HepG2 (cell line): ENCODE results near the gene PUM1. TPM values are rescaled to one million over a fixed set of nuclear protein-coding genes. Genes with fewer than 3 reads are reported as not detected.

Experiments
- ATAC-seq: fragments of 200-7000 bp; cut with Tn5 transposase; 3 replicates; pipeline ENCODE4 v1.9.1; 2020; ENCODE audit warnings: mild to moderate bottlenecking, moderate library complexity
- BruUV-seq: library from RNA; stranded (reverse); fragments of 400-500 nt; replicated peaks from 2 replicates; lab custom pipeline; 2021; lab: Mats Ljungman, UMichigan
- CTCF ChIA-PET: fragments of 300-600 bp; formaldehyde crosslinking; extraction: SDS; loops from one replicate; lab custom pipeline; 2021; ENCODE audit warnings: low total read pairs, inconsistent platforms, low intra/inter-chr PET ratio; lab: Yijun Ruan, JAX
- POLR2A ChIA-PET: fragments of 350-600 bp; sonication (Branson Sonifier 250); formaldehyde crosslinking; loops from one replicate; lab custom pipeline; 2020; ENCODE audit warnings: antibody characterized with exemption, inconsistent platforms; lab: Yijun Ruan, JAX
- DNase-seq: peaks from one replicate; pipeline ENCODE4 v3.0.0-alpha.2; 2015; ENCODE audit warnings: low spot score
- FAIRE-seq: peaks from 3 replicates; lab custom pipeline; 2011; peaks lifted over from hg19 to GRCh38; lab: Jason Lieb, UNC
- H2AFZ ChIP-seq: one replicate; pipeline ENCODE4 v1.6.1; 2011; ENCODE audit warnings: low read length, inconsistent platforms
- H3K27ac ChIP-seq: fragments of 300-600 bp; 3 replicates; pipeline ENCODE4 v1.8.0; 2011; ENCODE audit warnings: mixed run types, mild to moderate bottlenecking, mixed read lengths, low read length, inconsistent platforms; ENCODE audit not compliant: insufficient read depth; ENCODE audit errors: extremely low read length
- H3K27me3 ChIP-seq, 2 experiments: fragments of 200-600 bp in 1 of 2; 2 replicates in 1 of 2; 3 replicates in 1 of 2; pipeline versions ENCODE4 v1.6.0 to v1.8.0; 2011; ENCODE audit warnings: low read length in 2 of 2, mild to moderate bottlenecking in 2 of 2, moderate library complexity in 2 of 2, inconsistent platforms in 1 of 2; ENCODE audit not compliant: insufficient read depth in 2 of 2, control insufficient read depth in 1 of 2
- H3K36me3 ChIP-seq, 2 experiments: fragments of 200-600 bp in 1 of 2; replicated peaks in 1 of 2; 2 replicates in 1 of 2; 3 replicates in 1 of 2; pipeline versions ENCODE4 v1.5.1 to v1.8.0; 2011; ENCODE audit warnings: low read length in 2 of 2, inconsistent platforms in 1 of 2; ENCODE audit not compliant: insufficient read depth in 2 of 2, control insufficient read depth in 1 of 2
- H3K4me1 ChIP-seq: 2 replicates; pipeline ENCODE4 v1.5.1; 2012; ENCODE audit warnings: low read length, inconsistent platforms; ENCODE audit not compliant: insufficient read depth
- H3K4me2 ChIP-seq: 2 replicates; pipeline ENCODE4 v1.6.0; 2011; ENCODE audit warnings: low read depth, low read length, inconsistent platforms
- H3K4me3 ChIP-seq, 3 experiments: fragments of 200-600 bp in 1 of 3; sonication (generic), shearing (Covaris generic) in 1 of 3; replicated peaks in 1 of 3; 2 replicates each; pipeline ENCODE4 v1.5.1; 2011 to 2016; ENCODE audit warnings: low read length in 3 of 3, inconsistent platforms in 2 of 3, low read depth in 2 of 3, mild to moderate bottlenecking in 2 of 3, control low read depth in 1 of 3, mixed read lengths in 1 of 3; ENCODE audit not compliant: insufficient read depth in 1 of 3
- H3K79me2 ChIP-seq: one replicate; pipeline ENCODE4 v1.6.1; 2011; ENCODE audit warnings: low read length, inconsistent platforms; ENCODE audit not compliant: insufficient read depth
- H3K9ac ChIP-seq: 2 replicates; pipeline ENCODE4 v1.6.0; 2011; ENCODE audit warnings: mild to moderate bottlenecking, low read depth, low read length, inconsistent platforms; ENCODE audit not compliant: insufficient read depth
- H3K9me3 ChIP-seq: 2 replicates; pipeline ENCODE4 v1.5.1; 2012; ENCODE audit warnings: mild to moderate bottlenecking, low read length
- H4K20me1 ChIP-seq: 2 replicates; pipeline ENCODE4 v1.6.0; 2011; ENCODE audit warnings: inconsistent platforms, mild to moderate bottlenecking, low read length, moderate library complexity; ENCODE audit not compliant: insufficient read depth
- ADNP ChIP-seq: sonication (generic); formaldehyde crosslinking; IDR thresholded peaks from 2 replicates; pipeline ENCODE4 v1.4.0; 2020; ENCODE audit warnings: missing genetic modification reagents
- ASH2L ChIP-seq: fragments of 300-600, 200-600 bp; sonication (generic); IDR thresholded peaks from 2 replicates; pipeline ENCODE4 v1.7.0; 2017; ENCODE audit warnings: low read depth, mild to moderate bottlenecking, moderate library complexity, mixed read lengths, low read length; ENCODE audit not compliant: insufficient read length
- MED1 ChIP-seq: sonication (generic); formaldehyde crosslinking; IDR thresholded peaks from 2 replicates; pipeline ENCODE4 v1.4.0; 2020; ENCODE audit warnings: missing genetic modification reagents
- PAXIP1 ChIP-seq: sonication (generic); formaldehyde crosslinking; conservative IDR thresholded peaks from 2 replicates; pipeline ENCODE4 v1.4.0; 2020; ENCODE audit warnings: mild to moderate bottlenecking, missing genetic modification reagents, moderate library complexity
- RAD21 ChIP-seq: fragments of 450-650 bp; formaldehyde crosslinking; IDR thresholded peaks from 2 replicates; pipeline ENCODE4 v1.5.0; 2020; ENCODE audit warnings: mild to moderate bottlenecking
- TBX2 ChIP-seq: sonication (generic); formaldehyde crosslinking; IDR thresholded peaks from 2 replicates; pipeline ENCODE4 v1.5.0; 2020; ENCODE audit warnings: missing genetic modification reagents, mild to moderate bottlenecking, borderline replicate concordance
- TBX3 ChIP-seq: fragments of 450-650 bp; IDR thresholded peaks from 2 replicates; pipeline ENCODE4 v1.6.1; 2017; ENCODE audit warnings: antibody characterized with exemption, mild to moderate bottlenecking, inconsistent platforms, borderline replicate concordance
- UBTF ChIP-seq: sonication (generic); formaldehyde crosslinking; IDR thresholded peaks from 2 replicates; pipeline ENCODE4 v1.4.0; 2020; ENCODE audit warnings: mild to moderate bottlenecking, missing genetic modification reagents
- ZFX ChIP-seq: sonication (generic); formaldehyde crosslinking; IDR thresholded peaks from 2 replicates; pipeline ENCODE4 v1.4.0; 2020; ENCODE audit warnings: mild to moderate bottlenecking, low read depth, missing genetic modification reagents, moderate library complexity
- ZFY ChIP-seq: sonication (generic); formaldehyde crosslinking; IDR thresholded peaks from 2 replicates; pipeline ENCODE4 v1.4.0; 2020; ENCODE audit warnings: missing genetic modification reagents
- ZMYM2 ChIP-seq: sonication (generic); formaldehyde crosslinking; IDR thresholded peaks from 2 replicates; pipeline ENCODE4 v1.8.0; 2022; ENCODE audit warnings: mild to moderate bottlenecking, missing genetic modification reagents
- ZMYM4 ChIP-seq: sonication (generic); formaldehyde crosslinking; IDR thresholded peaks from 2 replicates; pipeline ENCODE4 v1.8.1; 2023; ENCODE audit warnings: mild to moderate bottlenecking, missing genetic modification reagents
- ZNF430 ChIP-seq: sonication (generic); formaldehyde crosslinking; IDR thresholded peaks from 2 replicates; pipeline ENCODE4 v1.9.0; 2021; ENCODE audit warnings: mild to moderate bottlenecking, missing genetic modification reagents
- ZNF710 ChIP-seq: sonication (generic); formaldehyde crosslinking; IDR thresholded peaks from 2 replicates; pipeline ENCODE4 v1.5.0; 2020; ENCODE audit warnings: mild to moderate bottlenecking, missing genetic modification reagents, borderline replicate concordance
- WGBS: methylation state at CpG from one replicate; pipeline ENCODE4 v1.1.6; 2017; ENCODE audit warnings: low lambda C conversion rate; 5-methylcytosine and 5-hydroxymethylcytosine counted together
- in situ Hi-C: cut with HindIII; loops from 2 replicates; pipeline ENCODE4 v1.10.0; 2017; ENCODE audit warnings: low pct_unique_long_range_greater_than_20kb; ENCODE audit not compliant: extremely low pct_ligation_motif_present
- intact Hi-C: fragments of 100-400 bp; cut with micrococcal nuclease; formaldehyde crosslinking; loops from one replicate; pipeline ENCODE4 v1.10.0; 2022; ENCODE audit not compliant: unreplicated experiment
- polyA plus RNA-seq, 8 experiments: library from polyadenylated mRNA; depleted of rRNA in 3 of 8; stranded (reverse) in 7 of 8; unstranded in 1 of 8; fragments of >200 nt; fragmentation: Illumina TruSeq in 4 of 8; extraction: Trizol in 4 of 8; gene quantifications; 2 replicates each; pipeline versions ENCODE4 v1.2.1 to v1.2.3, GENCODE V29; 2011 to 2016; ENCODE audit warnings: low read depth in 4 of 8, missing spikeins in 1 of 8, mixed read lengths in 1 of 8; ENCODE audit not compliant: insufficient read depth in 1 of 8
- total RNA-seq, 5 experiments: library from RNA; depleted of rRNA; stranded (reverse); fragments of >200 nt; fragmentation: Illumina TruSeq; extraction: Trizol; gene quantifications; 2 replicates each; pipeline ENCODE4 v1.2.3, GENCODE V29; 2016; ENCODE audit warnings: low read depth in 1 of 5

The PUM1 gene
- total and polyA plus RNA-seq, 2 of the 13 experiments (the other 11 are each of a cell fraction or from before 2014, with no cell fraction given): 64.7 to 91.0 TPM

- ChIA-PET POLR2A (interaction anchor here (1.5 kb wide), 1 partner anchor 8 kb away, joined by 4 read pairs; no protein-coding TSS in a partner anchor), CTCF (no interaction called here)
- no peaks in the 10 kb centered on the region for H3K36me3 ChIP-seq
- H3K27ac ChIP-seq: peak overlapping the region; percentile 66
- BruUV-seq: no TSS peak
- intact Hi-C loops (no loop called here), in situ Hi-C loops (no loop called here)
- peak overlapping the region; percentile 65 for H3K4me2 ChIP-seq
- no peak overlapping the region; a peak in 1 of 6 replicates for H3K4me3 ChIP-seq
- H3K4me1 ChIP-seq: peaks cover 61% of the 10 kb centered on the region
- no peaks in the 10 kb centered on the region for H3K9me3 ChIP-seq
- DNase-seq (peak; percentile 71), FAIRE-seq (peak; percentile 18), ATAC-seq (peak; percentile 86)
- H2AFZ ChIP-seq: peak overlapping the region; percentile 44
- H3K79me2 ChIP-seq: no peaks in the 10 kb centered on the region
- no peaks in the 10 kb centered on the region for H4K20me1 ChIP-seq
- no peaks in the 10 kb centered on the region for H3K27me3 ChIP-seq
- WGBS: 6% methylated on average over 6 of the region's 6 CpGs
- no peak overlapping the region for H3K9ac ChIP-seq
- TF ChIP-seq TBX3 (no peak), ZNF430 (CRISPR knock-in tag) (0 out of 2 replicates have a peak, but pooled peaks have one; percentile 27), ZMYM2 (CRISPR knock-in tag) (peak; percentile 85), UBTF (no peak), ZFY (CRISPR knock-in tag) (peak; percentile 29; the same call in 1 of the 2 replicates), ASH2L (peak; percentile 38), ZNF710 (CRISPR knock-in tag) (peak; percentile 25; the same call in 1 of the 2 replicates), ZFX (CRISPR knock-in tag) (peak; percentile 71), TBX2 (peak; percentile 36; the same call in 1 of the 2 replicates), MED1 (CRISPR knock-in tag) (0 out of 2 replicates have a peak, but pooled peaks have one; percentile 25), PAXIP1 (CRISPR knock-in tag) (peak; percentile 77), ZMYM4 (CRISPR knock-in tag) (peak; percentile 31; the same call in 1 of the 2 replicates), ADNP (CRISPR knock-in tag) (peak; percentile 66; the same call in 1 of the 2 replicates), RAD21 (no peak)
These were observed 33.9 kb upstream of the PUM1 start for GRCh38 chr1:31099293-31100032.
